Stimulated activated CD4-positive, alpha-beta T cell treated with anti-CD3 and anti-CD28 coated beads, Interleukin-12 subunit alpha, Interleukin-12 subunit beta, amount 100 ng/mL, for 4 hours (primary cell): Measurements from ENCODE around the gene NEAT1.

Experiments used
- DNase-seq: peaks from one replicate; pipeline ENCODE4 v3.0.0-alpha.2; 2020

NEAT1 gene

DNA sequence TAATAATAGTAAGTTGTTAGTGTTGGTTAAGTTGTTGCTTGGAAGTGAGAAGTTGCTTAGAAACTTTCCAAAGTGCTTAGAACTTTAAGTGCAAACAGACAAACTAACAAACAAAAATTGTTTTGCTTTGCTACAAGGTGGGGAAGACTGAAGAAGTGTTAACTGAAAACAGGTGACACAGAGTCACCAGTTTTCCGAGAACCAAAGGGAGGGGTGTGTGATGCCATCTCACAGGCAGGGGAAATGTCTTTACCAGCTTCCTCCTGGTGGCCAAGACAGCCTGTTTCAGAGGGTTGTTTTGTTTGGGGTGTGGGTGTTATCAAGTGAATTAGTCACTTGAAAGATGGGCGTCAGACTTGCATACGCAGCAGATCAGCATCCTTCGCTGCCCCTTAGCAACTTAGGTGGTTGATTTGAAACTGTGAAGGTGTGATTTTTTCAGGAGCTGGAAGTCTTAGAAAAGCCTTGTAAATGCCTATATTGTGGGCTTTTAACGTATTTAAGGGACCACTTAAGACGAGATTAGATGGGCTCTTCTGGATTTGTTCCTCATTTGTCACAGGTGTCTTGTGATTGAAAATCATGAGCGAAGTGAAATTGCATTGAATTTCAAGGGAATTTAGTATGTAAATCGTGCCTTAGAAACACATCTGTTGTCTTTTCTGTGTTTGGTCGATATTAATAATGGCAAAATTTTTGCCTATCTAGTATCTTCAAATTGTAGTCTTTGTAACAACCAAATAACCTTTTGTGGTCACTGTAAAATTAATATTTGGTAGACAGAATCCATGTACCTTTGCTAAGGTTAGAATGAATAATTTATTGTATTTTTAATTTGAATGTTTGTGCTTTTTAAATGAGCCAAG, 2.7 kb downstream of the NEAT1 start:
- DNase-seq: peak; percentile 62

DNA sequence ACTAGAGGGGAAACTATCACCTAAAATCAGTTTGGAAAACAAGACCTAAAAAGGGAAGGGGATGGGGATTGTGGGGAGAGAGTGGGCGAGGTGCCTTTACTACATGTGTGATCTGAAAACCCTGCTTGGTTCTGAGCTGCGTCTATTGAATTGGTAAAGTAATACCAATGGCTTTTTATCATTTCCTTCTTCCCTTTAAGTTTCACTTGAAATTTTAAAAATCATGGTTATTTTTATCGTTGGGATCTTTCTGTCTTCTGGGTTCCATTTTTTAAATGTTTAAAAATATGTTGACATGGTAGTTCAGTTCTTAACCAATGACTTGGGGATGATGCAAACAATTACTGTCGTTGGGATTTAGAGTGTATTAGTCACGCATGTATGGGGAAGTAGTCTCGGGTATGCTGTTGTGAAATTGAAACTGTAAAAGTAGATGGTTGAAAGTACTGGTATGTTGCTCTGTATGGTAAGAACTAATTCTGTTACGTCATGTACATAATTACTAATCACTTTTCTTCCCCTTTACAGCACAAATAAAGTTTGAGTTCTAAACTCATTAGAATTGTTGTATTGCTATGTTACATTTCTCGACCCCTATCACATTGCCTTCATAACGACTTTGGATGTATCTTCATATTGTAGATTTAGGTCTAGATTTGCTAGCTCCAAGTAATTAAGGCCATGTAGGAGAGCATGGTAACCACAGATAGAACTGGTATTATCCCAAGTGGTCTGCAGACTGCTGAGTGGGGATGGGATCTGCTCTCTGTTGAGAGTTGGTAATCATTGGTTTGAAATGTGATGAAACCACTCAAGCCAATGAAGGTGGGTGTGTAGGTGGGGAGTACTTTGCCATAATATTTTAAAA, 3.6 kb downstream of the NEAT1 start:
- DNase-seq: no peak

- no peak for DNase-seq
Observed at GRCh38 chr11:65426839-65427690, 4.5 kb downstream of the NEAT1 start.

- DNase-seq: no peak
Observed at GRCh38 chr11:65427691-65428577, 5.3 kb downstream of the NEAT1 start.

DNA sequence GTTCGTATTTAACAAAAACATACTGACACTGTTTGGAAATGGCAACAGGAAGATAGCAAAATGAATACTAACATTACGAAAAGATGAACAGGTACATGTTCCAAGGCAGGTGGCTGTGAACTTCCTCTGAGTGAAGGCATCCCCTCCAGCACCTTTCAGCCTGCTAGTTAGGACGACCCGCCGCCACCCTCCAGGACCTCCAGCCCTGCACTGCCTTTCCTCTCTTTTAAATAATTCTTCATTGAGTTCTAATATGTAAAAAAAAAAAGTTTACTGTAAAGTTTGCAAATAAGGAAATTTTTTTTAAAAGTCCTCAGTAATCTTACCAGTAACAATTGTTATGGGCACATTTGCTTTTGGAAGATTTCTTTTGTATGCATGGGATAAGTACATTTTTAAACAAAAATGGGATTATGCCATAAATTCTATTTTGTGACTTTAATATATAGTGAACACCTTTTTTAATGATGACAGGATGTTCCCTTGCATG, 6.0 kb downstream of the NEAT1 start:
- DNase-seq: no peak

DNA sequence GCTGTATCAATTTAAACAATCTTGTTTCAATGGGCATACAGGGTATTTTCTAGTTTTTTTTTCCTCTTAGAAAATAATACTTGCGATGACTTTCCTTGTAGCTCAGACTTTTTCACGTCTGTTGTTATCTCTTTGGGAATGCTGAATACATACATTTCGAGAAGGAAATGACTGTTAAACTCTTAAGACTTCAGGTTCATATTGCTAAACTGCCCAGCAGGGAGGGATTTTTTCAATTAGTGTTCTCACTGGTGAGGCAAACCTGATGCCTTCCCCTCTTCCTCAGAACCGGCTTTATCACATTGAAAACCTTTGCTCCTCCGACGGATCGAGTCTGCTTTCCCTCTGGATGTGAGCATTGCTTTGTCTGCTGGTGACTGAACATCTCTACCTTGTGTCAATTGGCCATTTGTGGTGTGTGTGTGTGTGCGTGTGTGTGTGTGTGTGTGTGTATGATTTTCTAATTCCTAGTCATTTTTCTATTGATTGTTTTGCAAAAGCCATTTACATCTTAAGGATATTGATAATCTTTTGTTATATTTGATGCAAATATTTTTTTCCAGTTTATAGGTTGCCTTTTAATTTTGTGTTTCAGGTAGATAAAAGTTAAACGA, 6.6 kb downstream of the NEAT1 start:
- DNase-seq: no peak

GRCh38 chr11:65429724-65430405, 7.3 kb downstream of the NEAT1 start:
- DNase-seq: no peak

DNA sequence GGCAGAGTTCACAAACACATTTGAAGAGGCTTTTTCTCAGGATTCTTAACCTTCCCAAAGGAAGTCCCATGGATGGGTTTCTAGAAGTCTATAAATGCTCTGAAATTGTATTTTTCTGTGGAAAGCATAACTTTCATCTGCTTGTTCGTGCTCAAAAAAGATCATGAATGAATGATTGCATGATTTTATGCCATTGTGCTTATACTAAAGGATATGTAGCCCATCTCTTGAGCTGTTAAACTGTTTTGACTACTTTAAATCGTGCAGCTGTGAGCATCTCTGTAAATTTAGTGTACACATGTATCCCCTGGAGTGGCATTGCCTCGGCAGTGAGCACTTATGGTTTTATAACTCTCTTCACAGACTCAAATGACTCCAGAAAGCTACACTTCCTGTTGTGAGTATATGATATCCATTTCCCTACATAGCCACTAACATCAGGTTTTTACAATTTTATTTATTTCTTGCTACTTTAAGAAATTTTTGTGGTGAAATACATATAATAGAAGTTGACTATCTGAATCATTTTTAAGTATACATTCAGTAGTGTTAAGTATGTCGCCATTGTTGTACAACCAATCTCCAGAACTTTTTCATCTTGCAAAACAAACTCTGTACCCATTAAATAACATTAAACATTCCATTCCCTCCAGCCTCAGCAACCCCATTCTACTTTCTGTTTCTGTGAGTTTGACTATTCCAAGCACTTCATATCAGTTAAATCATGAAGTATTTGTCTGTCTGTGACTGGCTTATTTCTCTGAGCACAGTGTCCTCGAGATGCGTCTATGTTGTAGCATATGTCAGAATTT, 8.0 kb downstream of the NEAT1 start:
- DNase-seq: no peak

DNA sequence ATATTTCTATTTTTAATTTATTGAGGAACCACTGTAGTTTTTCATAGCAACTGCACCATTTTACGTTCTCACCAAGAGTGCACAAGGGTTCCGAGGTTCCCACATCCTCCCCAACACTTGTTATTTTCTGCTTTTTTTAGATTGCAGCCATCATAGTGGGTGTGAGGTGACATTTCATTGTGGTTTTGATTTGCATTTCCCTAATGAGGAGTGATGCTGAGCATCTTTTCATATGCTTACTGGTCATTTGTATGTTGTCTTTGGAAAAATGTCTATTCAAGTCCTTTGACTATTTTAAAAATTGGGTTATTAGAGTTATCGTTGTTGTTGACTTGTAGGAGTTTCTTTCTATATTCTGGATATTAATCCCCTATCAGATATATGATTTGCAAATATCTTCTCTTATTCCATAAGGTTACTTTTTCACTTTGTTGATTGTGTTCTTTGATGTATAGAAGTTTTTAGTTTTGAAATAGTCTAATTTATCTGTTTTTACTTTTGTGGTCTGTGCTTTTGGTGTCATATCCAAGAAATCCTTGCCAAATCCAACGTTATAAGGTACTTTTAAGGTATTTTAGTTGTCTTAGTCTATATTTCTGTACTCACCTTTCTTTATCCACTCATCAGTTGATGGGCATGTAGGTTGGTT, 9.0 kb downstream of the NEAT1 start:
- no peak for DNase-seq

DNA sequence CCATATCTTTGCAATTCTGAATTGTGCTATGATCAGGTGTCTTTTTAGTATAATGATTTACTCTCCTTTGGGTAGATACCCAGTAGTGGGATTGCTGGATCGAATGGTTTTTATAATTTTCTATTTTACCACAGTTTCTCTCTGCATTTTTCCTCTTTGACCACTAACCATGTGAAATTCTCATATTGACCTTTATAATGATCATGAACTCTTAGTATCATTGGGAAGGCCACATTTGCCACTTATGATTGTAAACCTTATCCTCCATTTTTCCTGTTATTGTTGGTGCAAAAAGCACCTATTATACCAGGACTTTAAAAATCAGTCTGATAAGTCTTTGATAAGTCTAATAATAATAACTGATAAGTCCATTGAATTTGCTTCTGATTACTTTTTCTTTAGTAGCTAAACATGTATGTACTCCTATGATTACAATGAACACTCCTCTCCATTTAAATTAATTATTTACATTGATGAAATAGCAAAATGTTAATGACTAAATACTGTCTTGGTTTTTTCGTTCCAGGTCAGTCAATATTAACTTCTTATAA, 9.6 kb downstream of the NEAT1 start:
- DNase-seq: no peak

DNA sequence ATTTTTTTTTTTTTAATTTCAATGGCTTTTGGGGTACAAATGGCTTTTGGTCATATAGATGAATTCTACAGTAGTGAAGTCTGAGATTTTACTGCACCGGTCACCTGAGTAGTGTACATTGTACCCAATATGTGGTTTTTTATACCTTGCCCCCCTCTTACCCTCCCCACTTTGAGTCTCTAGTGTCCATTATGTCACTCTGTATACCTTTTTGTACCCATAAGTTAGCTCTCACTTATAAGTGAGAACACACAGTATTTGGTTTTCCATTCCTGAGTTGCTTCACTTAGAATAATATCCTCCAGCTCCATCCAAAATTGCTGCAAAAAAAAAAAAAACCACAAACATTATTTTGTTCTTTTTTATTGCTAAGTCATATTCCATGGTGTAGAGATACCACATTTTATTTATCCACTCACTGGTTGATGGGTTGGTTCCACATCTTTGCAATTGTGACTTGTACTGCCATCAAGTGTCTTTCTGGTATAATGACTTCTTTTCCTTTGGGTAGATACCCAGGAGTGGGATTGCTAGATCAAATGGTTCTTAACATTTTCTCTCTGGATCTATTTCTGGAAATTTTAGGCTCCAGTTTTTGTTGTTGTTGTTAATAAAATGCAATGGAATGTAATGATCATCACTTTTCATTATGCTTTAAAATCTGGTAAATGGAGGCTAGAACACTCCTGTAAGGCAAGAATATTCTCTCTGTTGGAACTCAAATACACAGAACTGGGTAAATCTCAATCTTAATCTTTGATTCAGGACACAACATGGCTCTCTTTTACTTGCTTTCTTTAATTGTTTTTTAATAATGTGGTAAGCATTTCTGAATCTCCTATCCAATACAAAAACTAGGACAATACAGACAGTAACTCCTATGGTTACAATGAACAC, 10.3 kb downstream of the NEAT1 start:
- no peak for DNase-seq

GRCh38 chr11:65433657-65434056, 11.1 kb downstream of the NEAT1 start:
- no peak for DNase-seq

- no peak for DNase-seq
Observed at GRCh38 chr11:65434057-65434666, 11.6 kb downstream of the NEAT1 start.

DNA sequence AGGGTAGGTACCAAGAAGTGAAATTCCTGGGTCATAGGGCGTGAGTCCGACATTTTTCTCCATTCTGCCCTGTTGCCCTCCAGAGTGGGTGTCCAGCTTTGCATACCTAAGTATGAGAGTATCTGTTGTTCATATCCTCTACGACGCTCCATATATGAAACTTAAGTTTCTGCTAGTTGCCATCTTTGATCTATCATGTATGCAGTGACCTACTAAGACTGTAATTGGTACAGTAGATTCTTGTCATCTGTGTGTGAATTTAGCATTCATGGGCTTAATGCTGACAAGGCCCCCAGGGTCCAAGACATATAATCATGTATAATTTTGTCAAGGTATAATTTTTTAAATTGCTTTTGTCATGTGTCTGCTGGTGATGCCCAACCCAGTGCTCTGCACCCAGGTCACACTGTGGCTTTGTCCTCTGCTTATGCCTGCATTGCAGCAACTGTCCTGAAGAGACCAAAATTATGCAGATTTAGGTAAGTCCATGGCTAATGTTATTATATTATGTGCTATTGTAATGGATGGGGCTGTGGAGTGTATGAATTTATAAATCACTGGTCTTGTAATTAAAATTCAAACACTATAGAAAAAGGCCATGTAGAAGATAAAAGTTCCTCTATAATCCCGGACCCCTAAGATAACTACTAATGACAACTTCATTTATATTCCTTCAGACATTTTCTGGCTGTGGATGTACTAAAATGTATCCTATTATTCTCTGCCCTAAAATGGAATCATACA, 12.2 kb downstream of the NEAT1 start:
- DNase-seq: no peak

- no peak for DNase-seq
Observed at GRCh38 chr11:65435411-65435931, 12.9 kb downstream of the NEAT1 start.

GRCh38 chr11:65435981-65436411, 13.4 kb downstream of the NEAT1 start:
- no peak for DNase-seq
